Loucy (cell line): ENCODE measurements around the gene ARHGAP35.

Source experiments
- CTCF ChIP-seq: fragments of 200-600 bp; sonication (generic); conservative IDR thresholded peaks from 2 replicates; pipeline ENCODE4 v1.5.1; 2014; ENCODE audit warnings: mild to moderate bottlenecking, antibody characterized with exemption, low read length
- EZH2phosphoT487 ChIP-seq: fragments of 200-600 bp; IDR thresholded peaks from 2 replicates; pipeline ENCODE4 v1.6.1; 2018; ENCODE audit warnings: antibody characterized with exemption, mild to moderate bottlenecking, moderate library complexity, borderline replicate concordance

- no peak for TF ChIP-seq CTCF
- TF ChIP-seq EZH2phosphoT487, result no peak
Observed at GRCh38 chr19:46825731-46826055, 35.1 kb upstream of the ARHGAP35 start.
